GM23248 (cell line): ENCODE measurements around the gene DUSP16. TPM values are rescaled to one million over a fixed set of nuclear protein-coding genes. Genes with fewer than 3 reads are reported as not detected.

ENCODE experiments used
- DNase-seq: peaks from one replicate; pipeline ENCODE4 v3.0.0-alpha.2; 2015
- H2AFZ ChIP-seq: fragments of 200-600 bp; sonication (generic); 2 replicates; pipeline ENCODE4 v1.6.1; 2016; ENCODE audit warnings: antibody characterized with exemption
- H3F3A ChIP-seq: fragments of 200-600 bp; sonication (generic); 2 replicates; pipeline ENCODE4 v1.6.1; 2016; ENCODE audit warnings: mild to moderate bottlenecking, antibody characterized with exemption, mixed run types; ENCODE audit not compliant: insufficient read depth
- H3K27ac ChIP-seq: fragments of 200-600 bp; sonication (generic); 2 replicates; pipeline ENCODE4 v1.5.1; 2016; ENCODE audit warnings: mild to moderate bottlenecking
- H3K27me3 ChIP-seq: fragments of 200-600 bp; sonication (generic); replicated peaks from 2 replicates; pipeline ENCODE4 v1.6.1; 2016; ENCODE audit warnings: mild to moderate bottlenecking; ENCODE audit not compliant: insufficient read depth
- H3K36me3 ChIP-seq: fragments of 200-600 bp; sonication (generic); 2 replicates; pipeline ENCODE4 v1.6.1; 2016; ENCODE audit warnings: low read depth, mild to moderate bottlenecking
- H3K4me1 ChIP-seq: fragments of 200-600 bp; sonication (generic); 2 replicates; pipeline ENCODE4 v1.6.1; 2016; ENCODE audit warnings: mild to moderate bottlenecking; ENCODE audit not compliant: insufficient read depth
- H3K4me2 ChIP-seq: fragments of 200-600 bp; sonication (generic); one replicate; pipeline ENCODE4 v1.6.1; 2016; ENCODE audit warnings: mild to moderate bottlenecking; ENCODE audit not compliant: unreplicated experiment
- H3K4me3 ChIP-seq: fragments of 200-600 bp; sonication (generic); 2 replicates; pipeline ENCODE4 v1.5.1; 2016; ENCODE audit warnings: mild to moderate bottlenecking
- H3K79me2 ChIP-seq: fragments of 200-600 bp; sonication (generic); 2 replicates; pipeline ENCODE4 v1.6.1; 2016; ENCODE audit warnings: mild to moderate bottlenecking; ENCODE audit not compliant: insufficient read depth
- H3K9ac ChIP-seq: fragments of 200-600 bp; sonication (generic); 2 replicates; pipeline ENCODE4 v1.6.1; 2016; ENCODE audit warnings: mild to moderate bottlenecking
- H3K9me2 ChIP-seq: fragments of 200-600 bp; sonication (generic); 2 replicates; pipeline ENCODE4 v1.6.1; 2016; ENCODE audit warnings: mixed run types, mild to moderate bottlenecking, moderate library complexity; ENCODE audit not compliant: insufficient read depth
- H3K9me3 ChIP-seq: fragments of 200-600 bp; sonication (generic); one replicate; pipeline ENCODE4 v1.6.1; 2017; ENCODE audit warnings: low read depth
- H4K20me1 ChIP-seq: fragments of 200-600 bp; sonication (generic); 2 replicates; pipeline ENCODE4 v1.6.0; 2016; ENCODE audit not compliant: insufficient read depth
- EZH2 ChIP-seq: fragments of 200-600 bp; sonication (generic); IDR thresholded peaks from 2 replicates; pipeline ENCODE4 v1.6.1; 2018; ENCODE audit warnings: antibody characterized with exemption, mild to moderate bottlenecking; ENCODE audit not compliant: insufficient read depth, poor library complexity, severe bottlenecking
- EZH2phosphoT487 ChIP-seq: fragments of 200-600 bp; sonication (generic); IDR thresholded peaks from 2 replicates; pipeline ENCODE4 v1.6.1; 2018; ENCODE audit warnings: antibody characterized with exemption, moderate library complexity, mild to moderate bottlenecking, low read depth; ENCODE audit not compliant: insufficient read depth
- WGBS, 2 experiments: methylation state at CpG; one replicate each; pipeline ENCODE4 v1.1.6; 2015 to 2017; ENCODE audit warnings: low lambda C conversion rate in 2 of 2, low coverage in 1 of 2; ENCODE audit errors: missing lambda C conversion rate in 2 of 2; 5-methylcytosine and 5-hydroxymethylcytosine counted together
- in situ Hi-C: fragments of 300-500 bp; cut with MboI; formaldehyde crosslinking; loops from 2 replicates; pipeline ENCODE4 v1.15.0; 2020
- polyA plus RNA-seq: library from polyadenylated mRNA; unstranded; fragments of >200 nt; fragmentation: Nextera tagmentation; extraction: Ambion mirVana; gene quantifications from 2 replicates; pipeline ENCODE4 v1.2.1, GENCODE V29; 2016
- total RNA-seq: library from RNA; depleted of rRNA; stranded (reverse); fragments of >200 nt; shearing (Covaris generic); gene quantifications from 2 replicates; pipeline ENCODE4 v1.2.3, GENCODE V29; 2014

The DUSP16 gene
- total and polyA plus RNA-seq, 2 experiments from 2014 or later = 1.1 to 2.8 TPM

- TF ChIP-seq EZH2phosphoT487 (no peak), EZH2 (no peak)
- 58 to 60% methylated on average over 4 of the region's 4 CpGs for WGBS, 2 experiments
- no peaks in the 10 kb centered on the region for H3K27me3 ChIP-seq
- no peaks in the 10 kb centered on the region for H4K20me1 ChIP-seq
- no peak overlapping the region for H2AFZ ChIP-seq
- H3K79me2 ChIP-seq = no peaks in the 10 kb centered on the region
- no peaks in the 10 kb centered on the region for H3K36me3 ChIP-seq
- no peak for DNase-seq
- H3K9ac ChIP-seq = no peak overlapping the region
- H3K9me2 ChIP-seq = no peaks in the 10 kb centered on the region
- no peak overlapping the region for H3K4me2 ChIP-seq
- H3K4me1 ChIP-seq = no peaks in the 10 kb centered on the region
- H3K27ac ChIP-seq = no peak overlapping the region
- H3K9me3 ChIP-seq = no peaks in the 10 kb centered on the region
- no peak overlapping the region for H3K4me3 ChIP-seq
- H3F3A ChIP-seq = no peaks in the 10 kb centered on the region
- in situ Hi-C loops = no loop called here
Observed at GRCh38 chr12:12542964-12543363, 19.7 kb downstream of the DUSP16 start.

- Histone ChIP-seq H3K9me2 (no peaks in the 10 kb centered on the region), H3K9ac (no peak overlapping the region), H3K27ac (no peak overlapping the region), H3K79me2 (no peaks in the 10 kb centered on the region), H3K4me1 (no peaks in the 10 kb centered on the region), H2AFZ (no peak overlapping the region), H3K4me2 (no peak overlapping the region), H3F3A (no peaks in the 10 kb centered on the region), H3K27me3 (no peaks in the 10 kb centered on the region), H3K4me3 (no peak overlapping the region), H3K36me3 (no peaks in the 10 kb centered on the region), H4K20me1 (no peaks in the 10 kb centered on the region), H3K9me3 (no peaks in the 10 kb centered on the region)
- DNase-seq = no peak
- 90 to 99% methylated on average over 4 to 5 of the region's 5 CpGs for whole genome bisulfite sequencing, 2 experiments
- in situ Hi-C loops = no loop called here
- TF ChIP-seq EZH2 (no peak), EZH2phosphoT487 (no peak)
Observed at GRCh38 chr12:12542286-12542685, 20.4 kb downstream of the DUSP16 start.

GRCh38 chr12:12541782-12542181, 20.9 kb downstream of the DUSP16 start:
- TF ChIP-seq EZH2phosphoT487 = no peak
- WGBS, 2 experiments = 86 to 91% methylated on average over 4 of the region's 4 CpGs
- no peaks in the 10 kb centered on the region for H3F3A ChIP-seq
- H3K9me3 ChIP-seq = no peaks in the 10 kb centered on the region
- H4K20me1 ChIP-seq = no peaks in the 10 kb centered on the region
- no peak overlapping the region for H2AFZ ChIP-seq
- H3K9ac ChIP-seq = no peak overlapping the region
- in situ Hi-C loops = no loop called here
- H3K4me2 ChIP-seq = no peak overlapping the region
- no peaks in the 10 kb centered on the region for H3K79me2 ChIP-seq
- H3K27ac ChIP-seq = no peak overlapping the region
- no peaks in the 10 kb centered on the region for H3K36me3 ChIP-seq
- H3K27me3 ChIP-seq = no peaks in the 10 kb centered on the region
- H3K9me2 ChIP-seq = no peaks in the 10 kb centered on the region
- no peaks in the 10 kb centered on the region for H3K4me1 ChIP-seq
- DNase-seq = no peak
- H3K4me3 ChIP-seq = no peak overlapping the region

- Histone ChIP-seq H2AFZ (no peak overlapping the region), H3K9me2 (no peaks in the 10 kb centered on the region), H3F3A (no peaks in the 10 kb centered on the region), H3K27ac (no peak overlapping the region), H3K36me3 (no peaks in the 10 kb centered on the region), H3K9ac (no peak overlapping the region), H4K20me1 (no peaks in the 10 kb centered on the region), H3K4me1 (no peaks in the 10 kb centered on the region), H3K79me2 (no peaks in the 10 kb centered on the region), H3K4me2 (no peak overlapping the region), H3K4me3 (no peak overlapping the region), H3K9me3 (no peaks in the 10 kb centered on the region), H3K27me3 (no peaks in the 10 kb centered on the region)
- in situ Hi-C loops = no loop called here
- no peak for DNase-seq
- TF ChIP-seq EZH2 (no peak), EZH2phosphoT487 (no peak)
- 95 to 97% methylated on average over 5 of the region's 5 CpGs for WGBS, 2 experiments
Observed at GRCh38 chr12:12540261-12541013, 22.2 kb downstream of the DUSP16 start.
